Iris pigment epithelial cell (primary cell): ENCODE results near the gene DCBLD1.
A peak's percentile ranks its signal among the peaks of the same experiment; 100 is the strongest.

Experiments
- DNase-seq: peaks from one replicate; pipeline ENCODE4 v3.0.0-alpha.2; 2011; ENCODE audit warnings: low read depth

The DCBLD1 gene

GRCh38 chr6:117558818-117559217 lies 76.3 kb downstream of the DCBLD1 start:
- no peak for DNase-seq

GRCh38 chr6:117559299-117559698 lies 76.8 kb downstream of the DCBLD1 start:
- no peak for DNase-seq

GRCh38 chr6:117561128-117561527 lies 78.7 kb downstream of the DCBLD1 start:
- DNase-seq = peak; percentile 28

GRCh38 chr6:117564681-117565080 lies 82.2 kb downstream of the DCBLD1 start:
- no peak for DNase-seq

- no peak for DNase-seq
Observed at GRCh38 chr6:117568247-117568646, 85.8 kb downstream of the DCBLD1 start.

GRCh38 chr6:117568831-117569410 lies 86.4 kb downstream of the DCBLD1 start:
- no peak for DNase-seq

- no peak for DNase-seq
Observed at GRCh38 chr6:117573006-117573680, 90.7 kb downstream of the DCBLD1 start.

GRCh38 chr6:117574198-117574597 lies 91.7 kb downstream of the DCBLD1 start:
- DNase-seq = no peak

- no peak for DNase-seq
Observed at GRCh38 chr6:117585647-117586046, 103.2 kb downstream of the DCBLD1 start.

- no peak for DNase-seq
Observed at GRCh38 chr6:117590447-117590846, 108.0 kb downstream of the DCBLD1 start.

GRCh38 chr6:117591405-117591804 lies 108.9 kb downstream of the DCBLD1 start:
- DNase-seq = peak; percentile 57

GRCh38 chr6:117592983-117593759 lies 110.7 kb downstream of the DCBLD1 start:
- DNase-seq = no peak

GRCh38 chr6:117595099-117595923 lies 112.8 kb downstream of the DCBLD1 start:
- no peak for DNase-seq

- DNase-seq = no peak
Observed at GRCh38 chr6:117597755-117598154, 115.3 kb downstream of the DCBLD1 start.
